AG09309 (cell line): Measurements from ENCODE around the gene TMEM269.
A peak's percentile ranks its signal among the peaks of the same experiment; 100 is the strongest.

Source experiments
- DNase-seq: peaks from one replicate; pipeline ENCODE4 v3.0.0-alpha.2; 2010; ENCODE audit warnings: low read depth
- H3K4me3 ChIP-seq: 2 replicates; pipeline ENCODE4 v1.5.1; 2011; ENCODE audit warnings: mild to moderate bottlenecking, low read depth, low read length, moderate library complexity; ENCODE audit not compliant: control insufficient read depth
- TF ChIP-seq, protein P1 (sequence below): IDR thresholded peaks from 2 replicates; pipeline ENCODE4 v1.5.1; 2011; ENCODE audit warnings: mild to moderate bottlenecking, low read depth, low read length, inconsistent platforms; ENCODE audit not compliant: insufficient read depth, control insufficient read depth; ENCODE audit errors: missing control alignments

Gene TMEM269

GRCh38 chr1:42773420-42773819 is 11.4 kb upstream of the TMEM269 start:
- no peak overlapping the region for H3K4me3 ChIP-seq
- DNase-seq, result no peak
- TF ChIP-seq, protein P1, sequence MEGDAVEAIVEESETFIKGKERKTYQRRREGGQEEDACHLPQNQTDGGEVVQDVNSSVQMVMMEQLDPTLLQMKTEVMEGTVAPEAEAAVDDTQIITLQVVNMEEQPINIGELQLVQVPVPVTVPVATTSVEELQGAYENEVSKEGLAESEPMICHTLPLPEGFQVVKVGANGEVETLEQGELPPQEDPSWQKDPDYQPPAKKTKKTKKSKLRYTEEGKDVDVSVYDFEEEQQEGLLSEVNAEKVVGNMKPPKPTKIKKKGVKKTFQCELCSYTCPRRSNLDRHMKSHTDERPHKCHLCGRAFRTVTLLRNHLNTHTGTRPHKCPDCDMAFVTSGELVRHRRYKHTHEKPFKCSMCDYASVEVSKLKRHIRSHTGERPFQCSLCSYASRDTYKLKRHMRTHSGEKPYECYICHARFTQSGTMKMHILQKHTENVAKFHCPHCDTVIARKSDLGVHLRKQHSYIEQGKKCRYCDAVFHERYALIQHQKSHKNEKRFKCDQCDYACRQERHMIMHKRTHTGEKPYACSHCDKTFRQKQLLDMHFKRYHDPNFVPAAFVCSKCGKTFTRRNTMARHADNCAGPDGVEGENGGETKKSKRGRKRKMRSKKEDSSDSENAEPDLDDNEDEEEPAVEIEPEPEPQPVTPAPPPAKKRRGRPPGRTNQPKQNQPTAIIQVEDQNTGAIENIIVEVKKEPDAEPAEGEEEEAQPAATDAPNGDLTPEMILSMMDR, result no peak

DNA sequence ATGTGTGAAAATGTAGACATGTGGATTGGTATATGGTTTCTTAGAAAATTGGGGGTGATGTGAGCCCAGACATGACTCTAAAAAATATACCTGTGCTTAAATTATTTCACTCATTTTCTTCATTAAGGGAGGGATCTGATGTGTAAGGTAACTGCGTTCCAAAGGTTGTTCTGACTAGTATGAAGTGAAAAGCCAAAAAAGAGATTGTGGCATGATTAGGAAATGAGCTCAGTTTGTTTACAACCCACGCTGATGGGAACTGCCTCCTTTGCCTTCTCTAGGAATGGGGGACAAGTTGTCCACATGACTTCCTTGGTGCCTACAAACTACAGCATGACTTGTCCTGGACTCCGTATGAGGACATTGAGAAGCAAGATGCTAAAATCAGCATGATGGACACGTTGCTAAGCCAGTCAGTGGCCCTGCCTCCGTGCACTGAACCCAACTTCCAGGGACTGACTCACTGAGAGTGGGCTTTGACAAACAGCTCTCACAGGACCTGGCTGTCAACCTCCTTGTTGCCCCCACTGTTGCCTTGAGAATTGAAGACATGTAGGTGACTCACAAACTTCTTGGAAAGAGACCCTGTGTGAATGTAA is 9.8 kb upstream of the TMEM269 start:
- H3K4me3 ChIP-seq, result no peak overlapping the region
- no peak for DNase-seq
- TF ChIP-seq, protein P1, result no peak

GRCh38 chr1:42776502-42776901 is 8.3 kb upstream of the TMEM269 start:
- TF ChIP-seq, protein P1, result no peak
- no peak overlapping the region for H3K4me3 ChIP-seq
- no peak for DNase-seq

GRCh38 chr1:42777852-42778251 is 6.9 kb upstream of the TMEM269 start:
- TF ChIP-seq, protein P1, result peak; percentile 84
- H3K4me3 ChIP-seq, result no peak overlapping the region
- no peak for DNase-seq

- TF ChIP-seq, protein P1, result no peak
- DNase-seq, result no peak
- H3K4me3 ChIP-seq, result no peak overlapping the region
These were observed 5.1 kb upstream of the TMEM269 start for GRCh38 chr1:42779725-42780124.

GRCh38 chr1:42780176-42780575 is 4.6 kb upstream of the TMEM269 start:
- TF ChIP-seq, protein P1, result no peak

More at GRCh38 chr1:42780176-42780575, 4.6 kb upstream of the TMEM269 start:
- DNase-seq, result no peak
- H3K4me3 ChIP-seq, result no peak overlapping the region
